ENCODE results near the gene RTN4RL1.

GRCh38 chr17:1967213-1967612 is 57.9 kb downstream of the RTN4RL1 start:
- TF ChIP-seq CTCF (IDR thresholded peaks at IDR 0.05) (no peak), POLR2A (IDR thresholded peaks at IDR 0.05) (no peak)

All from heart left ventricle (tissue), 13 donors.